ENCODE measurements around the gene TMEM39A.

GRCh38 chr3:119498186-119499011 lies 35.0 kb upstream of the TMEM39A start, which contains the start of gene TIMMDC1:
- no peak for TF ChIP-seq CTCF (IDR thresholded peaks at IDR 0.05)
- peak in 3 of 4 donors; percentile 43 to 83 (median 77) for TF ChIP-seq POLR2A (IDR thresholded peaks at IDR 0.05)

Data from esophagus squamous epithelium (tissue), 4 donors.